Middle frontal gyrus (tissue), 1 donor: ENCODE measurements around the gene CLOCK.
A peak's percentile ranks its signal among the peaks of the same experiment; 100 is the strongest.

Source experiments
- DNase-seq: peaks from one replicate; pipeline ENCODE4 v3.0.0-alpha.2; 2015; ENCODE audit warnings: low spot score; ENCODE audit errors: extremely low spot score

Gene CLOCK

DNA sequence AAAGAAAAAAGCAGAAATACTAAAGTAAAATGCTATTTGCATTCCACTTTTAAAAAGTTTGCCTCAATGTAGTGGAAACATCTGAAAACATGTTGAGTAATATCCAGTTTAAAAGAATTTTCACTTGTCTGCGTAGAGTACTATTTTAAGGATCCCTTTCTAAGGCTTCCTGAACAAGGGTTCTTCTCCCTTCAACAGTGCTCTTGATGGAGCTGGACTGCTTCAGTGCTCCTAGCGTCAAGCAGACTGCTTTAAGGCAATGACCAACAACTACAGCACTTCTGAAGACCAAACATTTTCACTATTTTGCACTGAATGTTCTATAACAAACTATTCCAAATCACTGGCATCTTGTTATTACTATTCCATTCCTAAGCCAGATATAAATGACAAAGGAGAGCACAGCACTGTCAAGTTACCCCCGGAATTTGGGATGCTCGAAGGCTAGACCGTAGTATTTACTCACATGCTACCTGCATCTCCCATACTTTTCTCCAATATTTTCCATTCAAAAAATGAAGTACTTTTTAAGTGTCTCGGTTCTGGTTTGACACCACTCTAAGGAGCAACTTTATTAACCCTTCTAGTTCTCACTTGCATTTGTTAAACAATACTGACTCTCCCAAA is 114.9 kb downstream of the CLOCK start:
- no peak for DNase-seq

- DNase-seq, result no peak
These were observed 121.9 kb downstream of the CLOCK start for GRCh38 chr4:55424791-55425190.

GRCh38 chr4:55416176-55416575 is 130.5 kb downstream of the CLOCK start:
- no peak for DNase-seq

DNA sequence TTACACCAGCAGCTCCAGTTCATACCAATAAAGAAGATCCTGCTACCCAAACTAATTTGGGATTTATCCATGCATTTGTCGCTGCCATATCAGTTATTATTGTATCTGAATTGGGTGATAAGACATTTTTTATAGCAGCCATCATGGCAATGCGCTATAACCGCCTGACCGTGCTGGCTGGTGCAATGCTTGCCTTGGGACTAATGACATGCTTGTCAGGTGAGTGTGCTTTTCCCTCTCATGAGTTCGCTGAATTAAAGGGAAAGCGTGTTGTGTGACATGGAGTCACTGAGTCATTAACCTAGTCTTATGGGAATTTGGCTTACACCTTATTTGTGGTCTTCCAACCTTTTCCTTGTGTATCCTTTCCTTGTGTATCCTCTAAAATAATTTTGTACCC is 135.1 kb downstream of the CLOCK start:
- DNase-seq, result no peak

- no peak for DNase-seq
These were observed 136.3 kb downstream of the CLOCK start for GRCh38 chr4:55410431-55410830.

DNA sequence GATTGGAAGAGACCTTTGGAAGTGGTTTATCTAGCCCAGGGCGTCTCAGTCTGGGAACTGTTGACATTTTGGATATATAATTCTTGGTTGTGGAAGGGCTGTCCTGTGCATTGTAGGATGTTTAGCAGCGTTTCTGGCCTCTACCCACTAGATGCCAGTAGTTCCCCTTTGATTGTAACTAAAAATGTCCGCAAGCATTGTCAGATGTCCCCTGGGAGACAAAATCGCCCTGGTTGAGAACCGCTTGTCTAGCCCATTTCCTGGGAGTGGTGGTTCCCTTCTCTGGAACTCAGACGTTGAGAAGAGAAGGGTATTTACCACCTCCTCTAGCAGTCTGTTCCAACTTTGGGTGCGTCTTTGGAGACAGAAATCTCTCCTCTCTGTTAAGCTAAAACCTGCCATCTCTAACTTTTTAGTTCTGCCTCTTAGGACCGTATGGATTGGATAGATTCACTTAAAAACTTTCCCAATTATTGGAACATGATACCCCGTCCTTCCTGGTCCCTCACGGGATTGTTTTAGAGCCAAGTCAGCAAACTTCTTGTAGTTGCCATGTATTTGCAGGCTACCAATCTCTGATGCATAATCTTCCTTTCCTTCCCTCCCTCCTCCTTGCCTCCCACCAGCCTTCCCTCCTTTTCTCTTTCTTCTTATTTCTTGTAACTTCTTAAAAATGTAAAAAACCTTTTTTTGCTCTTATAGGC is 137.1 kb downstream of the CLOCK start:
- DNase-seq, result no peak

- DNase-seq, result no peak
These were observed 138.9 kb downstream of the CLOCK start for GRCh38 chr4:55407764-55408163.

- no peak for DNase-seq
These were observed 139.6 kb downstream of the CLOCK start for GRCh38 chr4:55407119-55407518.

DNA sequence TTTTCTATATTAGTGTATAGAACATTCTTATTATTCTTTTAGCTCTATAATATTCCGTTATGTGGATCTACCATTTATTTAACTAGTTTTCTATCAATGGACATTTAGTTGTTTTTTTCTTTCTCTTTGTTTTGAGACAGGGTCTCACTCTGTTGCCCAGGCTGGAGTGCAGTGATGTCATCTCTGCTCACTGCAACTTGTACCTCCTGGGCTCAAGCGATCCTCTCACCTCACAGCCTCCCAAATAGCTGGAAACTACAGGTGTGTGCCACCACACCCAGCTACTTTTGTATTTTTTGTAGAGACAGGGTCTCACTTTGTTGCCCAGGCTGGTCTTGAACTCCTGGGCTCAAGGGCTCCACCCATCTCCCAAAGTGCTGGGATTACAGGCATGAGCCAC is 140.2 kb downstream of the CLOCK start:
- DNase-seq, result no peak

DNA sequence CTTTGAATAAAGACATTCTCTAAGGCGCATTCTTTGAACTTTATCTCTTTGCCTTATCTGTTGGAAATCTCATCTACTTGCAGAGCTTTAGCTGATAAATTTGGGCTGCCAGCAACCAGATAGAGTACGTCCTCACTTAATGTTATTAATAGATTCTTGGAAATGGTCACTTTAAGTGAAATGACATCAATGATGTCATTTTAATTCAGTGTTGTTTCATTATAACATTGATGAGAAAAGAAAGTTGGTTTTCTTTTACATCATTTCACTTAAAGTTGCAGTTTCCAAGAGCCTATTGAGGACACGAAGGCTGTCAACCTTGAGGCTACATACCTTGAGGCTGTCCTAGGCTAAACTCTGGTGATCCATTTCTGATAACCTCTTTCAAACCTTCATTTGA is 141.6 kb downstream of the CLOCK start:
- no peak for DNase-seq

DNA sequence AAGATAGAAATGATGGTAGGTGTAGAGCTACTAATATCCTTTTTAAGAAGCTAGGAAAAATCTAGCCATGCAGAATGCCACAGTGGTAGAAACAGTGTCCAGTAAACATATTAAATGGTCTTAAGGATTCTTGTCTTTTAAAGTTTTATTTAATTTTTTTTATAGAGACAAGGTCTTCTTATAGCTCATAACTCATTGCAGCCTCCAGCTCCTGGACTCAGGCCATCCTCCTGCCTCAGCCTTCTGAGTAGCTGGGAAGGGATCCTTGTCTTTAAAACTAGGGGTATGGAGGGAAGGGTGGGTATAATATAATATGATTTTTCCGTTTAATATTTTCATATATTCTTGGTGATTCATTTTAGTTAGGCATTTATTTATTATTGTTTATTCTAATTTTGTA is 147.1 kb downstream of the CLOCK start:
- no peak for DNase-seq

DNA sequence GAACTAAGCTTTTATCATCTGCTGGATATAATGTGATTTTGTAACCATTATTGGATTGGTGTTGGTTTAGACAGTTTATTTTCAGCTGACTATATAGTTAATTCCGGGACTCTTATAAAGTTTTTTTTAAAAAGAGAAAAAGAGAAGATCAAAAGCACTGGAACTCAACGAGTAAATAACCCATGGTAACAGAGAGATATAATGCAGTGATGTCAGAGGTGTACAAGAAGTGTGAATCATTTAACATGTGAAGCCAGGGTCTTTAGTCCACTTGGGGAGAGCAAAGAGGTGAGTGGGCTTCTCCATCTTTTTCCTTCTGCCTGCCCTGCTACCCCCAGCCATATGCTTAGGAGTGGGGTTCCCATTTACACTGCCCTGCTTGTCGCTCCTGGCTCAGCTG is 147.7 kb downstream of the CLOCK start:
- DNase-seq, result no peak

- no peak for DNase-seq
These were observed 148.2 kb downstream of the CLOCK start for GRCh38 chr4:55398461-55398860.

DNA sequence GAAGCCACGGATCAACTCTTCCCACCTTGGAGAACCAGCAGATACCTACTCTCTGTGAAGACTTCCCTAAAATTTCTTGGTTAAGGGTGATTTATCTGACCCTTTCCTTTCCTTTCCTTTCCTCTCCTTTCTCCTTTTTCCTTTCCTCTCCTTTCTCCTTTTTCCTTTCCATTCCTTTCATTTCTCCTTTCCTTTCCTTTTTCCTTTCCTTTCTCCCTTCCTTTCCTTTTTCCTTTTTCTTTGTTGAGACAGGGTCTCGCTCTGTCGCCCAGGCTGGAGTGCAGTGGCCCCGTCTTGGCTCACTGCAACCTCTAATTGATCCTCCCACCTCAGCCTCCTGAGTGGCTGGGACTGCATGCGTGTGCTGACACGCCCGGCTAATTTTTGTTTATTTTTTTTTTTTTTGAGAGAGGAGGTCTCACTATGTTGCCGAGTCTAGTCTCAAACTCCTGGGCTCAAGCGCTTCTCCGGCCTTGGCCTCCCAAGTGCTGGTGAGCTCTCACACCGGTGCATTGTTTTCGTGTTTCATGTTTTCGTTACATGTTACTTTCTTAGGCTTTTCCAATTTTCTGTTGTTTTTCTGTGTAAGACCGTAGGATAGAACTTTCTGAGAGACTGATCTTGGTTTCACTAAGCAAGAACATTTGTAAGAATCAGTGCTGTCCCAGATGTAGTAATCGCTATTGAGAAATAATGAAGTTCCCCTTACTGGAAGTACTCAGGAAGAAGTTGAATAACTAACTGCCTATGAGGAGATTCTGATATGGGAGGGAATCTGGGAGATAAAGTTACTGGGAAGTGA is 149.0 kb downstream of the CLOCK start:
- no peak for DNase-seq

GRCh38 chr4:55397126-55397436 is 149.6 kb downstream of the CLOCK start:
- DNase-seq, result no peak

DNA sequence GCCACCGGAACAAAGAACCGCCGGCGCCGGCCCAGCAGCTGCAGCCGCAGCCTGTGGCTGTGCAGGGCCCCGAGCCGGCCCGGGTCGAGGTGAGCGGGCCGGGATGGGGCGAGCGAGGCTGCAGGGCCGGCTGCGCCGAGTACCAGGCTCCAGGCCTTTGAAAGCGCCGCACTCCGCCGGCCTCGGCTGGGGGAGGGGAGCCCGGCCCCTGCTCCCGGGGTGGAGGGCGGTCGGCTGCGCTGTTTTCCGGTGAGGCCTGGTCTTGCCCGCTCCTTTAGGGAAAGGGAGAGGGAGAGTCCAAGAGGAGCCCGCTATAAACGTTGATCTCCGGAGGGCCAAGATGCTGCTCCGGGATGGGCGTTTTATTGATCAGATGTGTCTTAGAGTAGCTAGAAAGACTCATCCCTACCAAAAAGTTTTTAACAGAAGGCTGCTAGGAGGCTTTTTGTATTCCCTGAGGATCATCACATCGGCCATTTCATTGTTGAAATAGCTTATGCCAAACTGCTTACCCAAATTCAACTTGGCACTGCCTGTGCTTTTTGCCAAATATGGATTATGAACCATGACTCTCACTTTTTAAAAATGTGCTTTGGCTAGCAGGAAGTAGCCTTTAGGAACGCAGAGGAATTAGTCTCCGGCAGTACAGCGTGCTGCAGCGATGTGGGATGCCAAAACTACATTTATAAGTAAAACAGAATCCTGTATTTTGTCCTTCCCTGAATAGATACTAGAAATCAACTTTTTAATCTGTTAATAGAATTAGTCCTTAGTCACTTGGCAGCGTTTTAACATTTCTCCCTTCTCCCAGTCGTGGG is 150.2 kb downstream of the CLOCK start:
- DNase-seq, result no peak

GRCh38 chr4:55395529-55396307 is 151.0 kb downstream of the CLOCK start, which contains the start of gene TMEM165:
TMEM165 (plus strand) TSS chr4:55395957; CDS start chr4:55396190, 233 bp downstream.
- DNase-seq, result peak; percentile 64

- DNase-seq, result no peak
These were observed 151.5 kb downstream of the CLOCK start for GRCh38 chr4:55395218-55395528.

DNA sequence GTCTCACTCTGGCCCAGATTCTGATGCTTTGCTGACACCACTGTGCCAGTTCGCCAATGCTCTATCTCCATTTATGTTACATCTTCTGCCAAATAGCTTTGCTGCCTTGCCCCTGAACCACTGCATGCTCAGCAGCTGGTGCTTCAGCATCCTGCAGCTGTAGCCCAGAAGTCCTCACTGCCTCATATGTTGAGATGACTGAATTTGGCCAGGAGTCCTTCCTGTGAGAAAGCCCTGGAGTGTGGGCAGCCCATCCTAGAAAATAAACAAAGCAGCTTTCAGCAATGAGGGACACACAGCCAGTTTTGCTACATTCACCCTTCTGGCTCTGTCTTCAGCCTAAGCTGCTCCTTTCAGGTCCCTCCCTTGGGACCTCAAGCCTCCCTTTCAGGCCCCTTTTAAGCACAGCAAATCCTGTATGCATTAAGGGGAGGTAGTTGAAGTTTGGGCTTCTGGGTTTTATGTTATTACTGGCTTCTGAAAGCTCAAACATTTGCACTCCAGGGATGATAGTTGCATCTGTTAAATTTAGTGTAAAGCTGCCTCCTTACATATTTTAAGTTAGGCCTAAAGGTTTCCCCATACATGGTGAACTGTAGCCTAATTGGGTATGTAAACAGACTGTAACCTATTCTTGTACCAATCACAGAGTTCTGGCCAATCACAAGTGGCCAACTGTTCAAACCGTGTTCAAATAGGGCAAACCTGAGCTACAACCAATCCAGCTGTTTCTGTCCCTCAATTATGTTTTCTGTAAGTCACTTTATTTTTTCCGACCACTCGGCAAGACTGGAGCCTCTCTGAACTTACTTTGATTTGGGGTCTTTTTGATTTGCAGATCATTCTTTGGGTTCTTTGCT is 153.0 kb downstream of the CLOCK start:
- DNase-seq, result no peak

GRCh38 chr4:55386840-55387239 is 159.9 kb downstream of the CLOCK start:
- DNase-seq, result no peak
